MM.1S (cell line): ENCODE results near the gene ANKRD13A.
"Not testable (repeated sequence)": the region's sequence is repeated elsewhere in the genome, so short reads cannot be mapped to it uniquely, and the experiment has no call there.

ENCODE experiments used
- DNase-seq: peaks from one replicate; pipeline ENCODE4 v3.0.0-alpha.2; 2015
- H2AFZ ChIP-seq: fragments of 300-600 bp; sonication (generic); 2 replicates; pipeline ENCODE4 v1.6.0; 2016; ENCODE audit warnings: antibody characterized with exemption, low read length
- H3F3A ChIP-seq: fragments of 300-600 bp; sonication (generic); 2 replicates; pipeline ENCODE4 v1.6.1; 2016; ENCODE audit warnings: mild to moderate bottlenecking, antibody characterized with exemption, low read length, moderate library complexity, mixed read lengths; ENCODE audit not compliant: insufficient read depth
- H3K27ac ChIP-seq: fragments of 300-600 bp; sonication (generic); 2 replicates; pipeline ENCODE4 v1.5.1; 2016; ENCODE audit warnings: mild to moderate bottlenecking, low read length
- H3K27me3 ChIP-seq: fragments of 300-600 bp; sonication (generic); replicated peaks from 2 replicates; pipeline ENCODE4 v1.6.0; 2016; ENCODE audit warnings: low read length; ENCODE audit not compliant: insufficient read depth
- H3K36me3 ChIP-seq: fragments of 300-600 bp; sonication (generic); replicated peaks from 2 replicates; pipeline ENCODE4 v1.6.1; 2016; ENCODE audit warnings: mild to moderate bottlenecking, low read length, mixed read lengths; ENCODE audit not compliant: insufficient read depth
- H3K4me1 ChIP-seq: fragments of 300-600 bp; sonication (generic); 2 replicates; pipeline ENCODE4 v1.6.1; 2016; ENCODE audit warnings: low read length, mixed read lengths
- H3K4me2 ChIP-seq: fragments of 300-600 bp; sonication (generic); 2 replicates; pipeline ENCODE4 v1.6.0; 2016; ENCODE audit warnings: low read depth, low read length
- H3K4me3 ChIP-seq: fragments of 300-600 bp; sonication (generic); 2 replicates; pipeline ENCODE4 v1.5.1; 2016; ENCODE audit warnings: low read length, mixed read lengths
- H3K79me2 ChIP-seq: fragments of 300-600 bp; sonication (generic); 2 replicates; pipeline ENCODE4 v1.6.1; 2016; ENCODE audit warnings: mixed run types, low read length, mixed read lengths
- H3K9ac ChIP-seq: fragments of 300-600 bp; sonication (generic); 2 replicates; pipeline ENCODE4 v1.6.1; 2016; ENCODE audit warnings: low read length, mixed read lengths
- H3K9me2 ChIP-seq: fragments of 300-600 bp; sonication (generic); replicated peaks from 2 replicates; pipeline ENCODE4 v1.6.1; 2016; ENCODE audit warnings: mild to moderate bottlenecking, low read length, mixed read lengths; ENCODE audit not compliant: insufficient read depth
- H3K9me3 ChIP-seq: fragments of 300-600 bp; sonication (generic); replicated peaks from 2 replicates; pipeline ENCODE4 v1.6.1; 2016; ENCODE audit warnings: mild to moderate bottlenecking, low read length, mixed read lengths; ENCODE audit not compliant: insufficient read depth
- H4K20me1 ChIP-seq: fragments of 300-600 bp; sonication (generic); 2 replicates; pipeline ENCODE4 v1.6.1; 2016; ENCODE audit warnings: mild to moderate bottlenecking, low read length, moderate library complexity, mixed read lengths; ENCODE audit not compliant: insufficient read depth
- EZH2 ChIP-seq: fragments of 300-600 bp; sonication (generic); optimal IDR thresholded peaks from 2 replicates; pipeline ENCODE3; 2017; ENCODE audit warnings: low read depth, mild to moderate bottlenecking, antibody characterized with exemption, low read length, mixed read lengths
- EZH2phosphoT487 ChIP-seq: fragments of 300-600 bp; sonication (generic); IDR thresholded peaks from 2 replicates; pipeline ENCODE4 v1.6.1; 2018; ENCODE audit warnings: antibody characterized with exemption, low read length
- TF ChIP-seq, protein P1 (sequence below): fragments of 300-600 bp; sonication (generic); IDR thresholded peaks from 2 replicates; pipeline ENCODE4 v1.5.1; 2016; ENCODE audit warnings: antibody characterized with exemption, low read length, mixed read lengths

ANKRD13A gene

DNA sequence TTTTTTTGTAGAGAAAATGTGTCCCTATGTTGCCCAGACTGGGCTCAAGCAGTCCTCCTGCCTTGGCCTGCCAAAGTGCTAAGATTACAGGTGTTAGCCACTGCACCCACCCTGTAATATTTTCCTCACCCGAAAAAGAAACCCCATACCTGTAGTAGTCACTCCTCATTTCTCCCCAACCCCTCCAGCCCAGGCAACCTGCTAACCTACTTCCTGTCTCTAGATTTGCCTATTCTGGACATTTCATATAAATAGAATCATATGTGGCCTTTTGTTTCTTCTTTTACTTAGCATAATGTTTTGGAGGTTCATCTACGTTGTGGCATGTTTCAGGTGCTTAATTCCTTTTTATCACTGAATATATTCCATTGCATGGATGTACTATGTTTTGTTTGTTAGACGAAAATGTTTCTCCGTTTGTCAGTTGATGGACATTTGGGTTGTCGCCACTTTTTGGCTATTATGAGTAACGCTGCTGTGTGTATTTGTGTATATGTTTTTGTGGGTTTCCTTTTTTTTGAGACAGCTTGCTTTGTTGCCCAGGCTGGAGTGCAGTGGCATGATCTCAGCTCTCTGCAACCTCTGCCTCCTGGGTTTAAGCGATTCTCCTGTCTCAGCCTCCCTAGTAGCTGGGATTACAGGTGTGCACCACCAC is 6.2 kb downstream of the ANKRD13A start:
- Histone ChIP-seq H3K36me3 (no peaks in the 10 kb centered on the region), H3K27me3 (no peaks in the 10 kb centered on the region), H3K4me3 (peak overlapping the region; percentile 34; the same call in 1 of the 2 replicates), H3K4me1 (0 out of 2 replicates have a peak, but pooled peaks cover 3% of the 10 kb centered on the region), H4K20me1 (no peaks in the 10 kb centered on the region), H3F3A (0 out of 2 replicates have a peak, but pooled peaks cover 13% of the 10 kb centered on the region), H3K4me2 (peak overlapping the region; percentile 66), H3K27ac (peak overlapping the region; percentile 59; the same call in 1 of the 2 replicates), H3K79me2 (peaks cover 49% of the 10 kb centered on the region), H2AFZ (no peak overlapping the region), H3K9me3 (no peaks in the 10 kb centered on the region), H3K9ac (no peak overlapping the region), H3K9me2 (no peaks in the 10 kb centered on the region)
- TF ChIP-seq, protein P1, sequence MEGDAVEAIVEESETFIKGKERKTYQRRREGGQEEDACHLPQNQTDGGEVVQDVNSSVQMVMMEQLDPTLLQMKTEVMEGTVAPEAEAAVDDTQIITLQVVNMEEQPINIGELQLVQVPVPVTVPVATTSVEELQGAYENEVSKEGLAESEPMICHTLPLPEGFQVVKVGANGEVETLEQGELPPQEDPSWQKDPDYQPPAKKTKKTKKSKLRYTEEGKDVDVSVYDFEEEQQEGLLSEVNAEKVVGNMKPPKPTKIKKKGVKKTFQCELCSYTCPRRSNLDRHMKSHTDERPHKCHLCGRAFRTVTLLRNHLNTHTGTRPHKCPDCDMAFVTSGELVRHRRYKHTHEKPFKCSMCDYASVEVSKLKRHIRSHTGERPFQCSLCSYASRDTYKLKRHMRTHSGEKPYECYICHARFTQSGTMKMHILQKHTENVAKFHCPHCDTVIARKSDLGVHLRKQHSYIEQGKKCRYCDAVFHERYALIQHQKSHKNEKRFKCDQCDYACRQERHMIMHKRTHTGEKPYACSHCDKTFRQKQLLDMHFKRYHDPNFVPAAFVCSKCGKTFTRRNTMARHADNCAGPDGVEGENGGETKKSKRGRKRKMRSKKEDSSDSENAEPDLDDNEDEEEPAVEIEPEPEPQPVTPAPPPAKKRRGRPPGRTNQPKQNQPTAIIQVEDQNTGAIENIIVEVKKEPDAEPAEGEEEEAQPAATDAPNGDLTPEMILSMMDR = no peak
- TF ChIP-seq EZH2 (no peak), EZH2phosphoT487 (no peak)
- peak; percentile 35 for DNase-seq

DNA sequence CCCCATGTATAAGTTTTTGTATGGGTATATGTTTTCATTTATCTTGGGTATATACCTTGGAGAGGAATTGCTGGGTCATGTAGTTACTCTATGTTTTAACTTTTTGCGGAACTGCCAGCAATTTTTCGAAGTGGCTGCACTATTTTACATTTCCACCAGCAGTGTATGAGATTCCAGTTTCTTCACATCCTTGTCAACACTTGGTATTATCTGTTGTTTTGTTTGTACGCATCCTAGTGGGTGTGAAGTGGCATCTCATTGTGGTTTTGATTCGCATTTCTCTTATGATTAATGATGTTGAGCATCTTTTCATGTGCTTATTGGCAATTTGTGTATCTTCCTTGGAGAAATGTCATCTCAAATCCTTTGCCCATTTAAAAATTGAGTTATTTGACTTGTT is 6.9 kb downstream of the ANKRD13A start:
- no peak overlapping the region for H2AFZ ChIP-seq
- no peak for DNase-seq
- TF ChIP-seq EZH2 = no peak
- TF ChIP-seq EZH2phosphoT487 = no peak
- H3K9me3 ChIP-seq = no peaks in the 10 kb centered on the region
- H3K4me2 ChIP-seq = no peak overlapping the region; the same call in 1 of the 2 replicates
- no peaks in the 10 kb centered on the region for H3K9me2 ChIP-seq
- 0 out of 2 replicates have a peak, but pooled peaks cover 6% of the 10 kb centered on the region for H3K4me1 ChIP-seq
- no peaks in the 10 kb centered on the region for H3K36me3 ChIP-seq
- peaks cover 49% of the 10 kb centered on the region for H3K79me2 ChIP-seq
- H3K4me3 ChIP-seq = no peak overlapping the region
- no peaks in the 10 kb centered on the region for H3K27me3 ChIP-seq
- peak overlapping the region; percentile 59; the same call in 1 of the 2 replicates for H3K27ac ChIP-seq
- peaks cover 13% of the 10 kb centered on the region; the same call in 1 of the 2 replicates for H3F3A ChIP-seq
- no peak overlapping the region for H3K9ac ChIP-seq
- H4K20me1 ChIP-seq = no peaks in the 10 kb centered on the region

DNA sequence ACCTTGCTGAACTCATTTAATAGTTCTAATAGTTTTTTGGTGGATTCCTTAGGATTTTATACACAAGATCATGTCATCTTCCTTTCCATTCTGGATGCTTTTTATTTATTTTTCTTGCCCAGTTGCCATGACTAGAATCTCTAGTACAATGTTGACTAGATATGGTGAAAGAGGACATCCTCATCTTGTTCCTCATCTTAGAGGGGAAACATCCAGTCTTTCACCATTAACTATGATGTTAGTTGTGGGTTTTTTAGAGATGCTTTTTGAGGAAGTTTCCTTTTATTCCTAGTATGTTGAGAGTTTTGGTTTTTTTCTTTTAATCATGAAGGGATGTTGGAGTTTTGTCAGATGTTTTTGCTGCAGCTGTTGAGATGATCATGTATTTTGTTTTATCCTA is 8.7 kb downstream of the ANKRD13A start:
- TF ChIP-seq EZH2 (no peak), EZH2phosphoT487 (no peak)
- TF ChIP-seq, protein P1 = no peak
- Histone ChIP-seq H3K79me2 (peaks cover 45% of the 10 kb centered on the region), H3K9ac (no peak overlapping the region), H3K36me3 (no peaks in the 10 kb centered on the region), H3K4me1 (peaks cover 14% of the 10 kb centered on the region; the same call in 1 of the 2 replicates), H3K27ac (no peak overlapping the region), H4K20me1 (no peaks in the 10 kb centered on the region), H3K9me3 (no peaks in the 10 kb centered on the region), H3K27me3 (no peaks in the 10 kb centered on the region), H3K4me2 (no peak overlapping the region), H3K4me3 (no peak overlapping the region), H3K9me2 (no peaks in the 10 kb centered on the region), H2AFZ (no peak overlapping the region), H3F3A (peaks cover 19% of the 10 kb centered on the region)
- no peak for DNase-seq

DNA sequence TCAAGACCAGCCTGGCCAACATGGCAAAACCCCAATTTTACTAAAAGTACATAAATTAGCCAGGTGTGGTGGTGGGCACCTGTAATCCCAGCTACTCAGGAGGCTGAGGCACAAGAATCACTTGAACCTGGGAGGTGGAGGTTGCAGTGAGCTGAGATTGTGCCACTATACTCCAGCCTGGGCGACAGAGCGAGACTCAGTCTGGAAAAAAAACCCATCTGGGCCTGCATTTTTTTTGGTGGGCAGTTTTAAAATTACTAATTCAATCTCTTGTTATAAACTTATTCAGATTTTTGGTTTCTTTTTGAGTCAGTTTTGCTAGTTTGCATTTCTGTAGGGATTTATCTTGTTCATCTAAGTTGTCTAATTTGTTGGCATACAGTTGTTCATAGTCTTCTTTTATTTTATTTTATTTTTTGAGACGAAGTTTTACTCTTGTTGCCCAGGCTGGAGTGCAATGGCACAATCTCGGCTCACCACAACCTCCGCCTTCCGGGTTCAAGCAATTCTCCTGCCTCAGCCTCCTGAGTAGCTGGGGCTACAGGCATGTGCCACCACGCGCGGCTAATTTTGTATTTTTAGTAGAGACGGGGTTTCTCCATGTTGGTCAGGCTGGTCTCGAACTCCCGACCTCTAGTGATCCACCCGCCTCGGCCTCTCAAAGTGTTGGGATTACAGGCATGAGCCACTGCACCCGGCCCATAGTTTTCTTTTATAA is 9.6 kb downstream of the ANKRD13A start:
- Histone ChIP-seq H3K79me2 (peaks cover 38% of the 10 kb centered on the region), H3F3A (peaks cover 19% of the 10 kb centered on the region), H3K4me1 (peaks cover 14% of the 10 kb centered on the region; the same call in 1 of the 2 replicates)
- not testable (repeated sequence) for H2AFZ ChIP-seq, H4K20me1 ChIP-seq, H3K27ac ChIP-seq, H3K27me3 ChIP-seq, H3K4me2 ChIP-seq, H3K9ac ChIP-seq, DNase-seq, H3K9me3 ChIP-seq, H3K9me2 ChIP-seq, H3K4me3 ChIP-seq, H3K36me3 ChIP-seq
